NCI-H1105 (cell line): ENCODE data around the gene MYOM3.
A peak's percentile ranks its signal among the peaks of the same experiment; 100 is the strongest.
"Not testable (repeated sequence)": the region's sequence is repeated elsewhere in the genome, so short reads cannot be mapped to it uniquely, and the experiment has no call there.

Experiments
- DNase-seq: peaks from one replicate; lab custom pipeline; 2025; lab: John Stamatoyannopoulos, UW

MYOM3 gene

DNA sequence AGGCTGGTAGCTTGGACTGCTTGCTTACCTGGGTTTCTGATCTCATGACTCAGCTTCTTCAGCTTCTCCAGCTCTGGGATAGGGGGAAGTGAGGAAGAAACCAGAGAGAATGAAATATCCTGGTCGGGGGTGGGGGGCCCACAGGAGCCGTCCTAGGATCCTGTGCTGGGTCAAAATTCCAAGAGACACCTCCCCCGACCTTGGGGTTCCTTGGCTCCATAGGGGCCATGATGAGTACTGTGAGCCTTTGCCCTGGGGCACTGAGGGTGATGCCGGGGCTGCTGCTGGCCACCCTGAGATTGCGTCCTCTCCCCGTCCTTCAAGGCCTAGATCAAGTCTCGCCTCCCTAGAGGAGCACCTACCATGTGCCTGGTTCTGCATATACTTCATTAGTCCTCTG is 40.0 kb downstream of the MYOM3 start:
- DNase-seq = no peak

DNA sequence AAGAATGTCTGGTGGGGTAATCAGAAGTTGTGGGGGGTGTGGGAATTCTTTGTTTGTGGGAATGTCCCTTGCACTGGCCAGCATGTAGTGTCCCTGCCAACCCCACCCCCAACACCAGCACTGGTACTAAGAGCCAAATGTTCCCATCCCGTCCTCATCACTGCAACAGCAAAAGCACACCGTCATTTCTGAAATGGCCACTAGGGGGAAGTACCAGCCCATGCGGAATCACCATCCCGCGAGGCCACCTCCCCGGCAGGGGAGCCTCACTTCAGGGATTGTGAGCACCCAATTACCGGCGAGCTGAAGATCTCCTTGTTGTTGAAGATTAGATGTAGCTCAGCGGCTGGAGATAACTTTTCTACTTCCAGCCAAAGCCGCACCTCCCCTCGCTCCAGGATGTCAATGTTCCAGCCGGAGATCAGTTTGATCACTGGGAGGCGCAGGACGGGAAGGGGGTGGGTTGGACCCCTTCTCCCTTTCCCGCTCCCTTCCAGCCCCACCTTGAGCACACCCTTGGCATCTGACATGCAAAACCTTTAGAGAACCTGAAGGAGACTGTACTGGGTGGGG is 41.0 kb downstream of the MYOM3 start:
- peak; percentile 55 for DNase-seq

DNA sequence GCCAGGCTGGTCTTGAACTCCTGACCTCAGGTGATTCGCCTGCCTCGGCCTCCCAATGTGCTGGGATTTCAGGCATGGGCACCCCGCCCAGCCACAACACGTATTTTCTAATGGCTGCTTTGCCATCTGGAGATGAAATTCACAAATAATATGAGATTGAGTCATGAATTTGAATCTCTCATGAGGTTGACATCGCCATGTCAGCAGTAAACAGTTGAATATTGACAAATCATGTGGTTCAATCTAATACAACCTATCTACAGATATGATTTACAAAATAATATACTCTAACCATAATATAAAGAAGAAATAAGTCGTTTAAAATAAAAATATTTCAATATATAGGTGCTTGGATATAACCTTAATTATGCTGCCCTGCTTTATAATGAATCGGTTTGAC is 42.1 kb downstream of the MYOM3 start:
- DNase-seq = no peak

DNA sequence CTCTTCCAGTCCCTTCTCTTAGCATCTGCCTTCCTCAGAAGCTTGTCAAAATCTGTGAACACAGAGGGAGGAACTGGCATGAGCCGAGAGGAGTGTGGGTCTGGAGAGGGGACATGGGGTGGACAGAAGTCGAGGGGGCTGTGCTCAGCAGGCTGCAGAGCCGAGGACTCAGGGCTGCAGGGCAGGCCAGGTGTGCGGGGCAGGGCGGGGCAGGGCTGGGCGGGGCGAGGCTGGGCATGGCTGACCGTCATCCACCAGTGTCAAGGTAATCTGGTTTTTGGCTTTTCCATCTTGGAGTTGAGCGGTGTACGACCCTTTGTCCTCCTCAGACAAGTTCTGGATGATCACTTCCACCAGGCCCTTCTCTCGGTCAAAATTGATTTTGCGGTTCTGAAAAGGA is 44.0 kb downstream of the MYOM3 start:
- DNase-seq = no peak

DNA sequence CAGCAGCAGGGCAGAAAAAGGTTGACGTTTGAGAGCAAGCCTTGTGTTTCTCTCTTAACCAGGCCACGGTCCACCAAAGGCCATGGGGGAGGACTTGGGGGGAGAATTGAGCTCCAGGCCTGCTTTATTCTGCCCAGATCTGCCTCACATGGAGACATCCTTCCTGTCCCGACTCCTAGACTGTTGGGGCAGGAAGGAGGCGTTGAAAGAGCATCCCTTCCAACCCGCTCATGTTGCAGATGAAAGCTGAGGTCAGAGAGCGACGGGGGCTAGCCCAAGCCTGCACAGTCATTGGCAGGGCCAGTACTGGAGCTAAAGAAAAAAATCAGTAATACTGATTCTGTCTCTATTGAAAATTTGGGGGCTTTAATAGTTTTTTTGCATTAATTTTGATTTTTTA is 46.6 kb downstream of the MYOM3 start:
- DNase-seq = no peak

DNA sequence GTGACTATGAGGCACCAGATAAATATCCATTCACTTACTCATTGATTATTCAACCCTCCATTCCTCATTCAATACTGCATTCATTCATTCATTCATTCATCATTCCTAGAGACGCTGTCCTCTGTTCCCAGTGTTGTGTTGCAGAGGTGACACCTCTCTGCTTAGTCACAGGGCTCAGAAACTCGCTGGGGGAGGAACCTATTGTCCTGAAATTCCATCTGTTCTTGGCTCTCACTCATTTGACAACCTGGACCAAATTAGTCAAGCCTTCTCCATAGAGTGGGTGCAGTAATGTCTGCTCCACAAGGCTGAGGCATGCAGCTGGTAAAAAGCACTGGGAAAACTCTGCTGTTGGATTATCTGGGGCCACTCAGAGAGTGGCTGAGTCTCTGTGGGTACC is 49.7 kb downstream of the MYOM3 start:
- DNase-seq = no peak

DNA sequence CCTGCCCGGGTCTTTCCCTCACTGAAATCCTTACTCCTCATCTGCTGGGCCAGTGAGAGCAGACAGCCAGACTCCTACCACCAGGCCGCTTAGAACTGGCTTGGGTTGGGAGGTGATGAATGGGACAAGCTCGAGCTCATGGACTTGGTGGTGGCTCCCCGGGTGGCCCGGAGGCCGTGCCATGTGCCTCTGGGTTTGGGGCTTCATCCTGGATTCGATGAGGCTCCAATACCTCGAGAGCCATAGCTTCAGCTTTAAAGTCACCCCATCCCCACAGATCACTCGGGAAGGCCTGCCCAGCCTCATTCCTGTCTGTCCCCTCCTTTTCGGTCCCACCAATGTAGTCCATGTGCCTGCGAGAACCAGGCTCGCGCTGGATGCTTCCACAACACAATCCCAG is 51.5 kb downstream of the MYOM3 start:
- no peak for DNase-seq

DNA sequence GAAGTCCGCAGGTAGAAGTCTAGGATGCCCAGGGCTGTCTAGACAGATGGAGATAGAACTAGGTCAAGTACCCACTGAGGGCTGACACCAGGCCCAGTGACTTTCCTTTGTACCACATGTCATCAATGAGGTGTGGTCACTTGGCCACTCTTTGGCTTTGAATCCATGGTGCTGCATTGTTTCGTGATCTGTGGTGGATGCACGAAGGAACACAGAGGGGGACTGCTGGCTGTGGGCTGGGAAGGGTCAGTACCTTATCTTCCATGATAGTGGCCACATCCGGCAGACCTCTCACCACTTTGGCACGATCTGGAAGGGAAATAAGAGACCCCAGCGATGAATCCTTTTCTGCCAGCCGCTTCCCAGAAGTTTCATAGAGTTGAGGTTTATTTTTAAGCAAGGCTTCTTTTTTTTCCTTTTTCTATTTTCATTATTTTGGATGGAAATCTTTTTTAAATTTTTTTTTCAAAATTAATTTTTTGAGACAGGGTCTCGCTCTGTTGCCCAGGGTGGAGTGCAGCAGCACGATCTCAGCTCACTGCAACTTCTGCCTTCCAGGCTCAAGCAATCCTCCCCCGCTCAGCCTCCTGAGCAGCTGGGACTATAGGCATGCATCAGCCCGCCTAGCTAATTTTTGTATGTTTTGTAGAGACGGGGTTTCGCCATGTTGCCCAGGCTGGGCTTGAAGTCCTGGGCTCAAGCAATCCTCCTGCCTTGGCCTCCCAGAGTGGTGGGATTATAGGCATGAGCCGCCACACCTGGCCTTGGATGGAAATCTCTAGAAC is 53.1 kb downstream of the MYOM3 start:
- no peak for DNase-seq

DNA sequence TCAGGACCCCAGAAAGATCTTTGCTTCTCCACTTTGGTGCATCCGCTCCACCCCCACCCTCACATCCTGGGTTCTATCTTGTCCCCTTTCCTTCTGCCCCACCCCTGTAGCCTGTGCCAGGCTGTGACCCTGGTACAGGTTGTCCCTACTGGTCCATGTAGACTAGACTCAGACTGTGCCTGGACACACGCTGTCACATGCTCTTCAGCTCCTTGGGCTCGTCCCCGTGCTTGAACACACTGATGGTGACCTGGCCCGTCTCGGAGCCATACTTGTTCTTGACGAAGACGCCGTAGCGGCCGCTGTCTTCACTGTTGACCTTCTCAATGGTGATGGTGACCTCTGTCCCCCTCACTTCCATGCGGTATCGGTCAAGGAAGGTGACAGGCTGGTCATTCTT is 54.8 kb downstream of the MYOM3 start:
- DNase-seq = no peak

DNA sequence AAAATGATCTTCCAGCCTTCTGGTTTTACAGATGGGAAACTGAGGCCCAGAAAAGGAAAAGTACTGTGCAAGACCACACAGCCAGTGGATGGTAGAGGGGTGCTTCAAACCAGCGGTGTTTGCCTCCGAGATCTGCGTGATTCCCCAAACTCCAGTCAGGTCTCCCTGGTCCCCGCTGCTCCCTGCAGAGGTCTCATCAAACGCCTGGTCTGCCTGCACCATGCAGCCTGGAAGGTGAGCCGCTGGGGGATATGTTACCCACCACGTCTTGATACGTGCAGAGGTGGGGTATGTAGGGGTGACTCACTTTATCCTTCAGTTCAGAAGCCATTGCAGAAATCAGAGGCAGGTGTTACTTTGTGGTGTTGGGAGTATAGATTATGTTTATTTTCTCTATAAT is 56.3 kb downstream of the MYOM3 start:
- DNase-seq = no peak

DNA sequence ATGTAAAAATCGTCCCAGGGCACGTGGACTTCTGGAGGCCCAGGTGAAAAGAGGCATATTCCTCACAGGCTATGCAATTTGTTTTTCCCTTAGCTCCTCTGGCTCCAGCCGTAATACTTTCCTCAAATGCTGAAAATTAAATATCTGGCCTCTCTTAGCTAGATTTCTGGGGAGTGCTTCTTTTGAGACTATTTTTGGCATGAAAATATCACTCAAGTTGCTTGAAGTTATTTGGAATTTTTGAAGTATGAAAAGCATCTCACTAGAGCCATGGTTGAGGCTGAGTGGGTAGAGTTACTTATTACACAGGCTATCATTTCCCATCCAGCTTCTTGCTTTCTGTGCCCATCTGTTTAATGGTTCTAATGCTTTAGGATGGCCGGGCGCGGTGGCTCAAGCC is 59.7 kb downstream of the MYOM3 start:
- no peak for DNase-seq

DNA sequence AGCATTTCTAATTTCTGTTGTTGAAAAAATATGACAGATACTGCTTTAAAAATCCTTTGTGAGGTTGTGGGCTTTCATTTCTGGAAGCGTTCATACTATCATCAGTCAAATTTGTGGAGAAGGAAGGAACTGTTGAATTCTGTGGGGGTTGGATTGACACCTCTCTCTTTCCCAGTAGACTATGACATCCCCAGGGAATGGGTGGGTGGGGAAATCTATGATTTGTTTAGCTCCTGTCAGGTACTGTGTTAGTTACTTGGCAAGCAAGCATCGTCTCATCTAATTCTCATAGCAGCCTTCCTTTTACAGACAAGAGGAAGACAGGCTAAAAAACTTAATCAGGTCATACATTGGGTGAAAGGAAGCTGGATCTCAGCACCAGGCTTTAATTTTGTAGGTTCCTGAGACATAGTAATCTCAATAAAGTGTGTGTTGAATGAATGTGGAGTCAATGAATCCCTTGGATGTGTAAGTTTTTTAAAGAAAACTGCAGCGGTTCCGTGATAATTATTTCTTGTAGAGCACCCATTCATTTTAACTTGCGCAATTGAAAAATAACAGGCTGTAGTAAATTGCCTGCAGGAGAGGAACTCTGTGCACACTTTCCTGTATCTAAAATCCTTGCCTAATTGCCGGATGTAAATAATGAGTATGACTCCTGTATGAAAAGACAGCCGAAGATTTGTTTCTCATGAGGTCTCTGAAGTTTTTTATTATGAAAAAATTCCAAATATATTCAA is 60.6 kb downstream of the MYOM3 start:
- DNase-seq = no peak

DNA sequence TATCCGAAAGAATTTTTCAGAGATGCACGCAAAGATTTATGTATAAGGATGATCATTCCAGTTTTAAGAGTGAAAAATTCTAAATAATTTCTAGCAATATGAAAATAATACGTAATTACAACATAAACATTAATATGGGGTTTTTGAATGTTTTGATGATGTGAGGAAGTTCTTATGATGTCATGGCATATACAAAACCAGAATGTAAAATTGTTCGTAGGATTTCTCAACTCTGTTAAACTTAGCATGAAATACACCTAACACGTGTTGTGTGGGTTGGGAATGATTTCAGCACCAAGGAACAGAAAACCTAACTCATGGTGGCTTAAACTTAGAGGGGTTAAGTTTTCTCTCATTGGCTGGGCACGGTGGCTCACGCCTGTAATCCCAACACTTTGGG is 62.2 kb downstream of the MYOM3 start:
- DNase-seq = no peak

DNA sequence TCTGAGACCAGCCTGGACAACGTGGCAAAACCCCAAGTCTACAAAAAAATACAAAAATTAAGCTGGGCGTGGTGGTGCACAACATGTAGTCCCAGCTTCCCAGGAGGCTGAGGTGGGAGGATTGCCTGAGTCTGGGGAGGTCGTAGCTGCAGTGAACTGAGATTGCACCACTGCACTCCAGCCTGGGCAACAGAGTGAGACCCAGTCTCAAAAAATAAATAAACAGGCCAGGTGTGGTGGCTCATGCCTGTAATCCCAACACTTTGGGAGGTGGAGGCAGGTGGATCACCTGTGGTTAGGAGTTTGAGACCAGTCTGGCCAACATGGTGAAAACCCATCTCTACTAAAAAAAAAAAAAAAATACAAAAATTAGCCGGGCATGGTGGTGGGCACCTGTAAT is 63.0 kb downstream of the MYOM3 start:
- not testable (repeated sequence) for DNase-seq

DNA sequence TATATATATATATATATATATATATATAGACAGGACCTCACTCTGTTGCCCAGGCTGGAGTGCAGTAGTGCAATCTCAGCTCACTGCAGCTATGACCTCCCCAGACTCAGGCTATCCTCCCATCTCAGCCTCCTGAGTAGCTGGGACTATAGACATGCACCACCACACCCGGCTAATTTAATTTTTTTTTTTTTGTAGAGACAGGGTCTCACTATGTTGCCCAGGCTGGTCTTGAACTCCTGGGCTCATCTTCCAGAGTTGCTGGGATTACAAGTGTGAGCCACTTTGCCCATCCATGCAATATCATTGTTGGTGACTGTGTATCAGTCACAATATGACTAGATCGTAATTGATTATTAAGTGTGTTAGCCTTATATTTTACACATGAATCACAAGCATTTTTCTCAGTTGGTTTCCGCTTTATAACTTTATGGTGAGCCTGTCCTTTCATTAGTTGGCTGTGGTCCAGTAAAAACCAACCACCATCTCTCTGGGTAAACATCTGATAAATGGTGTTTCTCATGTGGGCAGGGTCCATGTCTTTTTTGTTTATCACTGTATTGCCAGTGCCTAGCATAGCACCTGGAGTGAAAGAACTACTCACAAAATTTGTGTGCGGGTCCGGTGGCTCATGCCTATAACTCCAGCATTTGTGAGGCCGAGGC is 63.6 kb downstream of the MYOM3 start:
- no peak for DNase-seq

DNA sequence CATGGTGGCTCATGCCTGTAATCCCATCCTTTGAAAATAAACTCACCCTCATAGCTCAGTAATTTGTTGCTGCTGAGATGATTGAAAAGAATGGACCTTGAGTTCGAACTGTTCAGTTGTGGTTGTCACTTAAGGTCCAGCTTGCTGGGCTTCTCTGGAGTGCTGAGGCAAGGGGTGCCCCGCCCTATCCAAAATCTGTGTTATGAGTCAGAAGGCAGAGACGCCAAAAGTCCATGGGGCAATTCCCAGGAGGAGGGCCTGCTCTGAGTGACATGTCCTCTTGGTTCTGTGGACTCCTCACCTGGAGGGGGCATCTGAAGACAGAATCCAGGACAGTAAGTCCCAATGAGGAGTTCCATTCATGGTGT is 64.8 kb downstream of the MYOM3 start:
- DNase-seq = no peak

DNA sequence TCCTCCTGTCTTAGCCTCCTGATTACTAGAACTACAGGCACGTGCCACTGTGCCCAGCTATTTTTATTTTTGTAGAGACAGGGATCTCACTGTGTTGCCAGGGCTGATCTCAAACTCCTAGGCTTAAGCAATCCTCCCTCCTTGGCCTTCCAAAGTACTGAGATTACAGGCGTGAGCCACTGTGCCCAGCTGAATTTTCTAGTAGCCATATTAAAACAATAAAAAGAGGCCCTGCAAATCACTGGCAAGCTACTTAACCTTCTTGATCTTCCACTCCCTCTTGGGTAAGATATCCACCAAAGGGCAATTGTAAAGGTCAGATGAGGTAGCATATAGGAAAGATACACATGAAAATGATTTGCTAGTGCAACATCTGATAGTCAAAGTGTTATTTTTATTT is 66.2 kb downstream of the MYOM3 start:
- no peak for DNase-seq

DNA sequence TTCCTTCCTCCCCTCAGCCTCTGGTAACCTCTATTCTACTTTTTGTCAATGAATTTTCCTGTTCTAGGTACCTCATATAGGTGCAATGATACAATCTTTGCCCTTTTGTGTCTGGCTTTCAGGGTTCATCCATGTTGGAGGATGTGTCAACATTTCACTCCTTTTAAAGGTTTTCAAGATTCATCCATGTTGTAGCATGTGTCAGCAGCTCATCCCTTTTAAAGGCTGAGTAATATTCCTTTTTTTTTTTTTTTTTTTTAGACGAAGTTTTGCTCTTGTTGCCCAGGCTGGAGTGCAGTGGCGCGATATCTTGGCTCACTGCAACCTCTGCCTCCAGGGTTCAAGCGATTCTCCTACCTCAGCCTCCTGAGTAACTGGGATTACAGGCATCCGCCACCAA is 67.3 kb downstream of the MYOM3 start:
- DNase-seq = not testable (repeated sequence)

DNA sequence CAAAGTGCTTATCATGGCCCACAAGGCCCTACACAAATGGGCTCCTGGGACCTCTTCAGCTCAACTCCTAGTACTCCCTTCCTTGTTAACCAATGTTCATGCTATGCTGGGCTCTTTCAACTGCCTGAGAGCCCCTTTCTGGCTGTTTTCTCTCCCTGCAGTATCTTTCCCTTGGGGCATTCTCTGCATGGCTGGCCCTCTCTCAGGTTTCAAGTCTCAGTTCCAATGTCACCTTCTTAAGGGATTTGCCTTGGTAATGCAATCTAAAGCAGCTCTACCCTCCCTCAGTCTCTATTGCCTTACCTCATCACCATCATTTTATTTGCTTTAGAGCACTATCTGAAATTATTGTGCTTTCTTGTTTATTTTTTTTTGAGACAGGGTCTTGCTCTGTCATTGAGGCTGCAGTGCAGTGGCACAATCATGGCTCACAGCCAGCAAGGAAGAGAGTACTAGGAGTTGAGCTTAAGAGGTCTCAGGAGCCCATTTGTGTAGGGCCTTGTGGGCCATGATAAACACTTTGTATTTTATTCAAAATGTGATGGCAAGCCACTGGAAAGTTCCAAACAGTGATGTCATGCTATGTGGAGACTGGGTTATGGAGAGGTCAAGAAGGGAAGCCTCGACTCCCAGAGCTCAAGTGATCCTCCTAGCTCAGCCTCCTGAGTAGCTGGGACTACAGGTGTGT is 68.4 kb downstream of the MYOM3 start:
- no peak for DNase-seq

DNA sequence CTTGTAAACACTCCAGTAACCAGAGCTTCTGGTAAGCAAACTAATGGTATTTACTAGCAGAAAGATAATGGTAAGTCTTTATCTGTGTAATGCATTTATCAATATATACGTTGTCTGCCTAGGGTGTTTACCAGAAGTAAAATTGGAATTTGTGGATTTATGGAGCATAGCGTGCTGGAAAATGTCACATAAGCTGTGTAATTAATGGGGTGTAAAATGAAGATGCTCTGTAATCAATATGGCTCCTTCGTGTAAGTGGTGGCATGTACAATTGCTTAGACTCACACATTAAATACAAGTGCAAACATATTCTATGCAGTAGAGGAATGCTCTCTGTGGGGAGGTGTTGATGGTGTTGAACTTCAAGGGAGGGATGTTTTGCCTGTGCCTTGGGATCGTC is 69.6 kb downstream of the MYOM3 start:
- DNase-seq = no peak

DNA sequence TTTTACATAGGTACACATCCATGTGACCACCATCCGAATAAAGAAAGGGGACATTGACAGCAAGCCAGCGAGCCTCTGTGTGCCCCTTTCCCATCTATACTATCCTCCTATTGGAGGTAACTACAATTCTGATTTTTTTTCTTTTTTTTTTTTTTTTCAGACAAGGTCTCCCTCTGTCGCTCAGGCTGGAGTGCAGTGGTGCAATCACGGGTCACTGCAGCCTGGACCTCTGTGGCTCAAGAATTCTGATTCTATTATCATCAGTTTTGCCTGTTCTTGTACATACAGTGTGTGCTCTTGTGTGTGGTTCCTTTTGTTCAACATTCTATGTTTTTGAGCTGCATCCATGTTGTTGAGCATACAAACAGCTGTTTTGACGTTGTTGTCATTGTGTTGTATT is 75.8 kb downstream of the MYOM3 start:
- DNase-seq = no peak

DNA sequence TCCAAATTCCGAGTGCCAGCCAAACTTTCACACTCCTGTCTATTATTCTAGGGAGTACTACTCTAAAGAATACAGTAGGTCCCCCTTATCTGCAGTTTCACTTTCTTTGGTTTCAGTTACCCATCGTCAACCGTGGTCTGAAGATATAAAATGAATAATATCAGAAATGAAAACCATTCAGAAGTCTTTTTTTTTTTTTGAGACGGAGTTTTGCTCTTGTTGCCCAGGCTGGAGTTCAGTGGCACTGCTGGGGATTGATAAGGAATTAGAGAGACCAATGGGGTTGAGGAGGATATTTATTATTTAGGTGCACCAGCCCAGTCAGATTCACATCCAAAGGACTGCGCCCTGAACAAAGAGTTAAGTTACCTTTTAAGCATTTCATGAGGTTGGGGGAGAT is 79.0 kb downstream of the MYOM3 start:
- DNase-seq = no peak
